ENCODE data around the gene KLF9. TPM values are rescaled to one million over a fixed set of nuclear protein-coding genes. Genes with fewer than 3 reads are reported as not detected.

KLF9 gene
- total RNA-seq, 2 experiments from 2014 or later: 132 to 135 TPM

- H3K27me3 Mint-ChIP-seq: no peaks in the 10 kb centered on the region
- H3K27me3 ChIP-seq (ENCODE audit: control insufficient read depth in 1 of 2, insufficient read depth in 2 of 2, low read length in 2 of 2): no peaks in the 10 kb centered on the region
- intact Hi-C loops (cut with DNase I, micrococcal nuclease): loop anchor here (2.0 to 5.0 kb wide), 3 partner anchors 15 to 207 kb away; no protein-coding TSS in a partner anchor
- DNase-seq (no peak), ATAC-seq (ENCODE audit: poor library complexity) (no peak)
- H3K4me3 Mint-ChIP-seq: no peak overlapping the region
- no peak for TF ChIP-seq CTCF (IDR thresholded peaks at IDR 0.05)
- no peaks in the 10 kb centered on the region for H3K9me3 ChIP-seq (ENCODE audit: control insufficient read depth in 1 of 2, insufficient read depth in 1 of 2, low read length in 2 of 2)
- H3K36me3 Mint-ChIP-seq (ENCODE audit: low read depth): peaks cover 1% of the 10 kb centered on the region
- H3K27ac Mint-ChIP-seq: peak overlapping the region; percentile 75
- peaks cover 87% of the 10 kb centered on the region for H3K4me1 Mint-ChIP-seq (ENCODE audit: low read depth)
- H3K9me3 Mint-ChIP-seq: no peaks in the 10 kb centered on the region
- H3K36me3 ChIP-seq (ENCODE audit: insufficient read depth, low read length): no peaks in the 10 kb centered on the region
- POLR2A ChIA-PET: interaction anchor here (0.6 to 1.0 kb wide), 3 partner anchors 17 to 25 kb away, joined by 3 to 5 read pairs (median 4); no protein-coding TSS in a partner anchor
- no peak overlapping the region for H3K27ac ChIP-seq (ENCODE audit: low read depth in 1 of 2, low read length in 2 of 2)
- peaks cover 78% of the 10 kb centered on the region for H3K4me1 ChIP-seq (ENCODE audit: insufficient read depth, low read length)
- CTCF ChIA-PET: no interaction called here
- H3K4me3 ChIP-seq (ENCODE audit: low read length): no peak overlapping the region
These were observed 18.8 kb downstream of the KLF9 start for GRCh38 chr9:70395652-70396051.

- Histone ChIP-seq H3K27me3 (ENCODE audit: control insufficient read depth in 1 of 2, insufficient read depth in 2 of 2, low read length in 2 of 2) (no peaks in the 10 kb centered on the region), H3K27ac (ENCODE audit: low read depth in 1 of 2, low read length in 2 of 2) (no peak overlapping the region), H3K4me3 (ENCODE audit: low read length) (no peak overlapping the region), H3K4me1 (ENCODE audit: insufficient read depth, low read length) (peaks cover 64% of the 10 kb centered on the region), H3K9me3 (ENCODE audit: control insufficient read depth in 1 of 2, insufficient read depth in 1 of 2, low read length in 2 of 2) (no peaks in the 10 kb centered on the region), H3K36me3 (ENCODE audit: insufficient read depth, low read length) (no peaks in the 10 kb centered on the region)
- H3K36me3 Mint-ChIP-seq (ENCODE audit: low read depth): peaks cover 20% of the 10 kb centered on the region
- DNase-seq (no peak), ATAC-seq (ENCODE audit: poor library complexity) (no peak)
- H3K9me3 Mint-ChIP-seq: no peaks in the 10 kb centered on the region
- no peak overlapping the region for H3K27ac Mint-ChIP-seq
- TF ChIP-seq CTCF (IDR thresholded peaks at IDR 0.05): no peak
- POLR2A ChIA-PET: interaction anchor here (0.8 to 2.0 kb wide), 4 partner anchors 18 to 102 kb away, joined by 3 to 7 read pairs (median 4); partner anchors contain the start of gene KLF9
- intact Hi-C loops (cut with DNase I, micrococcal nuclease): loop anchor here in 1 of 2 experiments (1.0 kb wide), 1 partner anchor 11 kb away; no protein-coding TSS in a partner anchor
- no peaks in the 10 kb centered on the region for H3K27me3 Mint-ChIP-seq
- peaks cover 88% of the 10 kb centered on the region for H3K4me1 Mint-ChIP-seq (ENCODE audit: low read depth)
- H3K4me3 Mint-ChIP-seq: no peak overlapping the region
- CTCF ChIA-PET: interaction anchor here (0.9 kb wide), 1 partner anchor 11 kb away, joined by 3 read pairs; no protein-coding TSS in a partner anchor
These were observed 21.6 kb downstream of the KLF9 start for GRCh38 chr9:70392850-70393249.

- no peak overlapping the region for H3K27ac Mint-ChIP-seq
- no peak overlapping the region for H3K4me3 ChIP-seq (ENCODE audit: low read length)
- H3K9me3 ChIP-seq (ENCODE audit: control insufficient read depth in 1 of 2, insufficient read depth in 1 of 2, low read length in 2 of 2): no peaks in the 10 kb centered on the region
- H3K36me3 ChIP-seq (ENCODE audit: insufficient read depth, low read length): peaks cover 4% of the 10 kb centered on the region
- no peaks in the 10 kb centered on the region for H3K27me3 Mint-ChIP-seq
- H3K27me3 ChIP-seq (ENCODE audit: control insufficient read depth in 1 of 2, insufficient read depth in 2 of 2, low read length in 2 of 2): no peaks in the 10 kb centered on the region
- H3K4me1 Mint-ChIP-seq (ENCODE audit: low read depth): peaks cover 88% of the 10 kb centered on the region
- CTCF ChIA-PET: interaction anchor here (1.0 kb wide), 1 partner anchor 11 kb away, joined by 3 read pairs; no protein-coding TSS in a partner anchor
- POLR2A ChIA-PET: interaction anchor here (1.7 to 2.9 kb wide), 2 partner anchors 20 to 27 kb away, joined by 8 to 28 read pairs; no protein-coding TSS in a partner anchor
- DNase-seq: peak in 3 of 14 experiments; percentile 24 to 29 (median 28)
- H3K9me3 Mint-ChIP-seq: no peaks in the 10 kb centered on the region
- ATAC-seq (ENCODE audit: poor library complexity): peak; percentile 51
- peak overlapping the region; percentile 23 for H3K4me3 Mint-ChIP-seq
- peaks cover 27% of the 10 kb centered on the region for H3K36me3 Mint-ChIP-seq (ENCODE audit: low read depth)
- no peak overlapping the region for H3K27ac ChIP-seq (ENCODE audit: low read depth in 1 of 2, low read length in 2 of 2)
- intact Hi-C loops (cut with DNase I, micrococcal nuclease): loop anchor here in 1 of 2 experiments (1.0 kb wide), 1 partner anchor 10 kb away; no protein-coding TSS in a partner anchor
- H3K4me1 ChIP-seq (ENCODE audit: insufficient read depth, low read length): peaks cover 57% of the 10 kb centered on the region
- peak; percentile 19 for TF ChIP-seq CTCF (IDR thresholded peaks at IDR 0.05)
These were observed 22.3 kb downstream of the KLF9 start for GRCh38 chr9:70392189-70392588.
